MM.1S (cell line): Measurements from ENCODE around the gene FARP1.

ENCODE experiments used
- DNase-seq: peaks from one replicate; pipeline ENCODE4 v3.0.0-alpha.2; 2015
- H2AFZ ChIP-seq: fragments of 300-600 bp; sonication (generic); 2 replicates; pipeline ENCODE4 v1.6.0; 2016; ENCODE audit warnings: antibody characterized with exemption, low read length
- H3F3A ChIP-seq: fragments of 300-600 bp; sonication (generic); 2 replicates; pipeline ENCODE4 v1.6.1; 2016; ENCODE audit warnings: mild to moderate bottlenecking, antibody characterized with exemption, low read length, moderate library complexity, mixed read lengths; ENCODE audit not compliant: insufficient read depth
- H3K27ac ChIP-seq: fragments of 300-600 bp; sonication (generic); 2 replicates; pipeline ENCODE4 v1.5.1; 2016; ENCODE audit warnings: mild to moderate bottlenecking, low read length
- H3K27me3 ChIP-seq: fragments of 300-600 bp; sonication (generic); replicated peaks from 2 replicates; pipeline ENCODE4 v1.6.0; 2016; ENCODE audit warnings: low read length; ENCODE audit not compliant: insufficient read depth
- H3K36me3 ChIP-seq: fragments of 300-600 bp; sonication (generic); replicated peaks from 2 replicates; pipeline ENCODE4 v1.6.1; 2016; ENCODE audit warnings: mild to moderate bottlenecking, low read length, mixed read lengths; ENCODE audit not compliant: insufficient read depth
- H3K4me1 ChIP-seq: fragments of 300-600 bp; sonication (generic); 2 replicates; pipeline ENCODE4 v1.6.1; 2016; ENCODE audit warnings: low read length, mixed read lengths
- H3K4me2 ChIP-seq: fragments of 300-600 bp; sonication (generic); 2 replicates; pipeline ENCODE4 v1.6.0; 2016; ENCODE audit warnings: low read depth, low read length
- H3K4me3 ChIP-seq: fragments of 300-600 bp; sonication (generic); 2 replicates; pipeline ENCODE4 v1.5.1; 2016; ENCODE audit warnings: low read length, mixed read lengths
- H3K79me2 ChIP-seq: fragments of 300-600 bp; sonication (generic); 2 replicates; pipeline ENCODE4 v1.6.1; 2016; ENCODE audit warnings: mixed run types, low read length, mixed read lengths
- H3K9ac ChIP-seq: fragments of 300-600 bp; sonication (generic); 2 replicates; pipeline ENCODE4 v1.6.1; 2016; ENCODE audit warnings: low read length, mixed read lengths
- H3K9me2 ChIP-seq: fragments of 300-600 bp; sonication (generic); replicated peaks from 2 replicates; pipeline ENCODE4 v1.6.1; 2016; ENCODE audit warnings: mild to moderate bottlenecking, low read length, mixed read lengths; ENCODE audit not compliant: insufficient read depth
- H3K9me3 ChIP-seq: fragments of 300-600 bp; sonication (generic); replicated peaks from 2 replicates; pipeline ENCODE4 v1.6.1; 2016; ENCODE audit warnings: mild to moderate bottlenecking, low read length, mixed read lengths; ENCODE audit not compliant: insufficient read depth
- H4K20me1 ChIP-seq: fragments of 300-600 bp; sonication (generic); 2 replicates; pipeline ENCODE4 v1.6.1; 2016; ENCODE audit warnings: mild to moderate bottlenecking, low read length, moderate library complexity, mixed read lengths; ENCODE audit not compliant: insufficient read depth
- CTCF ChIP-seq: fragments of 300-600 bp; sonication (generic); IDR thresholded peaks from 2 replicates; pipeline ENCODE4 v1.5.1; 2016; ENCODE audit warnings: antibody characterized with exemption, low read length, mixed read lengths
- EZH2 ChIP-seq: fragments of 300-600 bp; sonication (generic); optimal IDR thresholded peaks from 2 replicates; pipeline ENCODE3; 2017; ENCODE audit warnings: low read depth, mild to moderate bottlenecking, antibody characterized with exemption, low read length, mixed read lengths
- EZH2phosphoT487 ChIP-seq: fragments of 300-600 bp; sonication (generic); IDR thresholded peaks from 2 replicates; pipeline ENCODE4 v1.6.1; 2018; ENCODE audit warnings: antibody characterized with exemption, low read length

Gene FARP1

DNA sequence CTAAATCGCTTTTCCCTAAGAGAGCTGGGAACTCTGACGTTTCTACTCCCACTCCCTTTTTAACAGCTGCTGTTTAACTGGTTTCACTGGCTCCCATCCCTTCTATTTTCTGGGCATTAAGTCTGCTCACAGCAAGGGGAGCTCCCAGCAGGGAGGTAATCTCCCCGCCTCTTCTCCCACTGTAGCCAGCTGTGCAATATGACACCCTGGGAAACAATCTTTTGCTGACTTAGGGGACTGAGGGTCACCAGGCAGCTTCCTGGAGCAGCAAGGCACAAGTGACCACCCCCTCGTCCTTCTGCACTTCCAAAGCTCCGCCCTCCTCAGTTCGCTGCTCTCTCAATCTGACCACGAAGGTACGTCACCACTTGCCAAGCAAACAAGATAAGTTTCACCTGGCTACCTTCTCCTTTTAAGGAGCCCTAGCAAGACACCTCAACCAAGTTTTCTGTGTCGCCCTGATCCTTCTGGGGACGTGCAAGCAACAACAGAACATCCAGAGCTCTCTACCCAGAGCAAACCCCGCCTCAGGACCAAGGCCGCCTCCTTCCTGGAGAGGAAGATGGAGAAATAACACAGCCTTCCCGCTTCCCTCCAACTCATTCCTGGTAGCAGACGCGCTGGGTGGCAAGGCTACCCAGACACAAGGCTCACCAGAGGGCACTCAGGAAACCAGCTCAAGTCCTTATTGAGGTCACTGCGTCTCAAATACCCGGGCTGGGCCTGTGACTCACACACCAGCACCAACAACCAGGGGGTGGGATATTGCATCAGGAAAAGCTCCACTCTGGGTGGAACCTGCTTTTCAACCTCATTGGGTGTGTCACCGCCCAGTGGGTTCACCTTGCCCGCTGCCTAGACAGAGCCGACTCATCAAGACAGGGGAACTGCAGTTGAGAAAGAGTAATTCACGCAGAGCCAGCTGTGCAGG, 341.7 kb downstream of the FARP1 start:
- H3K36me3 ChIP-seq: no peaks in the 10 kb centered on the region
- no peak overlapping the region for H3K4me2 ChIP-seq
- peaks cover 14% of the 10 kb centered on the region for H3F3A ChIP-seq
- H3K4me3 ChIP-seq: no peak overlapping the region
- no peak overlapping the region for H3K9ac ChIP-seq
- H3K4me1 ChIP-seq: peaks cover 24% of the 10 kb centered on the region
- no peaks in the 10 kb centered on the region for H3K27me3 ChIP-seq
- DNase-seq: no peak
- no peaks in the 10 kb centered on the region for H3K9me3 ChIP-seq
- no peak overlapping the region for H3K27ac ChIP-seq
- H4K20me1 ChIP-seq: 0 out of 2 replicates have a peak, but pooled peaks cover 2% of the 10 kb centered on the region
- no peaks in the 10 kb centered on the region for H3K9me2 ChIP-seq
- H2AFZ ChIP-seq: no peak overlapping the region
- TF ChIP-seq EZH2 (no peak), CTCF (no peak), EZH2phosphoT487 (no peak)
- H3K79me2 ChIP-seq: peaks cover 89% of the 10 kb centered on the region

DNA sequence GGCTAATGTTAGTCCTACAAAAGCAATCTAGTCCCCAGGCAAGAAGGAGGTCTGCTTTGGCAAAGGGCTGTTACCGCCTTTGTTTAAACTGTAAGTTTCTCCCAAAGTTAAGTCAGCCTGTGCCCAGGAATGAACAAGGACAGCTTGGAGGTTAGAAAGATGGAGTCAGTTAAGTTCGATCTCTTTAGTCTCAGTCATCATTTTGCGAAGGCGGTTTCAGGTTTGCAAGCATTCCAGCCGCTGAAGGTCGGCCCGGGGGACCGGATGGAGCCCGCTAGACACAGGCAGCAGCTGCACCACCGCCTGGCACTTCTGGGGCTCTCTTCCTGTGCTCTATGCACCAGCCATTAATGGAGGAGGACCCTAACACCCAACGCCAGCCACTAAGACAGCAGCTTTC, 342.7 kb downstream of the FARP1 start:
- Histone ChIP-seq H3K4me2 (no peak overlapping the region), H3K9ac (no peak overlapping the region), H3K4me3 (no peak overlapping the region), H3K27ac (no peak overlapping the region), H4K20me1 (peaks cover 11% of the 10 kb centered on the region; the same call in 1 of the 2 replicates), H3K4me1 (peaks cover 34% of the 10 kb centered on the region), H3K9me2 (no peaks in the 10 kb centered on the region), H3K27me3 (no peaks in the 10 kb centered on the region), H3F3A (peaks cover 24% of the 10 kb centered on the region), H3K9me3 (no peaks in the 10 kb centered on the region), H3K36me3 (no peaks in the 10 kb centered on the region), H3K79me2 (peaks cover 92% of the 10 kb centered on the region), H2AFZ (no peak overlapping the region)
- DNase-seq: no peak
- TF ChIP-seq CTCF: no peak
- no peak for TF ChIP-seq EZH2phosphoT487
- no peak for TF ChIP-seq EZH2

DNA sequence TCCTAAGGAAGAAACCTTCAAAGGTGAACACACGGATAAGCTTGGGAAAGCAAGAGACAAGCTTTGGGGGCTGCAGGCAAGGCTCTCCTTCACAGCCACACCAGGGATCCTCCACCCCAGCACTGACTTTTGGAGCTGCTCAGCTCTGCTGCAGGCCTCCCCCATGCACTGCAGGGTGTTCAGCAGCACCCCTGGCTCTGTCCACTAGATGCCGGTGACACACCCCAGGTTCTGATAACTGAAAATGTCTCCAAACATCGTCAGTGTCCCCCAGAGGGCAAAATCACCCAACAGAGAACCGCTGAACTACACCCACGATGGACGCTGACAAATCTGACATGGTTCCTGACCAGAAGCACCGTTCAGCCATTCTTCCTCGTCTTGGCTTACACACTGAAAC, 343.5 kb downstream of the FARP1 start:
- H3K79me2 ChIP-seq: peaks cover 94% of the 10 kb centered on the region
- H3K27me3 ChIP-seq: no peaks in the 10 kb centered on the region
- no peaks in the 10 kb centered on the region for H3K9me3 ChIP-seq
- no peaks in the 10 kb centered on the region for H3K36me3 ChIP-seq
- no peaks in the 10 kb centered on the region for H3K9me2 ChIP-seq
- TF ChIP-seq EZH2 (no peak), EZH2phosphoT487 (no peak), CTCF (no peak)
- H3F3A ChIP-seq: peaks cover 28% of the 10 kb centered on the region
- H3K9ac ChIP-seq: no peak overlapping the region
- H4K20me1 ChIP-seq: peaks cover 19% of the 10 kb centered on the region
- DNase-seq: no peak
- no peak overlapping the region for H3K4me3 ChIP-seq
- peaks cover 42% of the 10 kb centered on the region for H3K4me1 ChIP-seq
- H3K27ac ChIP-seq: no peak overlapping the region
- H3K4me2 ChIP-seq: no peak overlapping the region
- no peak overlapping the region for H2AFZ ChIP-seq
